GM12892 (cell line): ENCODE data around the gene KCNIP4.

ENCODE experiments used
- POLR2A ChIP-seq: IDR thresholded peaks from 2 replicates; pipeline ENCODE4 v1.6.1; 2011; ENCODE audit warnings: low read depth, low read length, control low read depth
- POLR2AphosphoS5 ChIP-seq: IDR thresholded peaks from 2 replicates; pipeline ENCODE4 v1.6.1; 2011; ENCODE audit warnings: low read depth, low read length, control low read depth

DNA sequence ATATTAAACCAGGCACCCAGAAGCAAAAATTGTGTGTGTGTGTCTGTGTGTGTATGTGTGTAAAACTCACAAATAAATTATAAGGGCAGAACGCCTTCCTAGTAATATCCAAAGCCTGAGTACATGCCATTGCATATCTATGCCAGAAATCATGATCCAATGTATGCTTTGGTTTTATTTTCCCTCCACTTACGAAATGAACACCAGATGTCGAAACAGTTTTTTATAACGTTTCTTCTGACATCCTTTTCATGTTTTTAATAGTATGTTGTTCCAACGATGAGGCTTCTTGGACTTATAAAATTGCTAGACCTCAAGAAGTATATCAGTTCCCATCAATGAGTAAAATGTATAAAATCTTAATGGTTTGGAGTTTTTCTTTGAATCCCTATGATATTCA is 55.4 kb downstream of the KCNIP4 start:
- TF ChIP-seq POLR2AphosphoS5 (no peak), POLR2A (no peak)
